PC-9 (cell line): ENCODE measurements around the gene PTPRCAP.

Source experiments
- EZH2 ChIP-seq: fragments of 200-600 bp; sonication (generic); IDR thresholded peaks from 2 replicates; pipeline ENCODE4 v1.8.0; 2017; ENCODE audit warnings: antibody characterized with exemption, low read depth
- TF ChIP-seq, protein P1 (sequence below): fragments of 200-600 bp; sonication (generic); conservative IDR thresholded peaks from 2 replicates; pipeline ENCODE4 v1.6.1; 2017; ENCODE audit warnings: mixed run types, antibody characterized with exemption, mild to moderate bottlenecking, moderate library complexity

- no peak for TF ChIP-seq EZH2
- TF ChIP-seq, protein P1, sequence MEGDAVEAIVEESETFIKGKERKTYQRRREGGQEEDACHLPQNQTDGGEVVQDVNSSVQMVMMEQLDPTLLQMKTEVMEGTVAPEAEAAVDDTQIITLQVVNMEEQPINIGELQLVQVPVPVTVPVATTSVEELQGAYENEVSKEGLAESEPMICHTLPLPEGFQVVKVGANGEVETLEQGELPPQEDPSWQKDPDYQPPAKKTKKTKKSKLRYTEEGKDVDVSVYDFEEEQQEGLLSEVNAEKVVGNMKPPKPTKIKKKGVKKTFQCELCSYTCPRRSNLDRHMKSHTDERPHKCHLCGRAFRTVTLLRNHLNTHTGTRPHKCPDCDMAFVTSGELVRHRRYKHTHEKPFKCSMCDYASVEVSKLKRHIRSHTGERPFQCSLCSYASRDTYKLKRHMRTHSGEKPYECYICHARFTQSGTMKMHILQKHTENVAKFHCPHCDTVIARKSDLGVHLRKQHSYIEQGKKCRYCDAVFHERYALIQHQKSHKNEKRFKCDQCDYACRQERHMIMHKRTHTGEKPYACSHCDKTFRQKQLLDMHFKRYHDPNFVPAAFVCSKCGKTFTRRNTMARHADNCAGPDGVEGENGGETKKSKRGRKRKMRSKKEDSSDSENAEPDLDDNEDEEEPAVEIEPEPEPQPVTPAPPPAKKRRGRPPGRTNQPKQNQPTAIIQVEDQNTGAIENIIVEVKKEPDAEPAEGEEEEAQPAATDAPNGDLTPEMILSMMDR, result no peak
Observed at GRCh38 chr11:67421430-67422031, 16.0 kb downstream of the PTPRCAP start.
